CD14-positive monocyte (primary cell): ENCODE results near the gene THRB. TPM values are rescaled to one million over a fixed set of nuclear protein-coding genes. Genes with fewer than 3 reads are reported as not detected.

ENCODE experiments used
- DNase-seq, 3 donors: peaks; one replicate each; pipeline ENCODE4 v3.0.0-alpha.2; 2011 to 2022
- H2AFZ ChIP-seq: 2 replicates; pipeline ENCODE4 v1.6.0; 2012; ENCODE audit warnings: mild to moderate bottlenecking, low read depth, low read length, inconsistent platforms; ENCODE audit not compliant: insufficient read depth, poor library complexity, severe bottlenecking
- H3K27ac ChIP-seq, 2 donors: 1 replicate in 1 of 2; 2 replicates in 1 of 2; pipeline ENCODE4 v1.5.1; 2012 to 2013; ENCODE audit warnings: low read length in 2 of 2, control low read depth in 1 of 2, inconsistent platforms in 1 of 2, low read depth in 1 of 2, mild to moderate bottlenecking in 1 of 2
- H3K27me3 ChIP-seq, 2 donors: one replicate each; pipeline versions ENCODE4 v1.6.0 to v1.6.1; 2011 to 2013; ENCODE audit warnings: low read length in 2 of 2; ENCODE audit not compliant: control insufficient read depth in 2 of 2, insufficient read depth in 2 of 2
- H3K36me3 ChIP-seq, 2 donors: replicated peaks in 1 of 2; 1 replicate in 1 of 2; 2 replicates in 1 of 2; pipeline versions ENCODE4 v1.5.1 to v1.6.1; 2012 to 2013; ENCODE audit warnings: low read length in 2 of 2, control low read depth in 1 of 2, inconsistent platforms in 1 of 2, mild to moderate bottlenecking in 1 of 2; ENCODE audit not compliant: insufficient read depth in 2 of 2, control insufficient read depth in 1 of 2
- H3K4me1 ChIP-seq, 2 donors: 1 replicate in 1 of 2; 2 replicates in 1 of 2; pipeline versions ENCODE4 v1.5.1 to v1.6.1; 2012 to 2013; ENCODE audit warnings: low read length in 2 of 2, control low read depth in 1 of 2, inconsistent platforms in 1 of 2, mild to moderate bottlenecking in 1 of 2, moderate library complexity in 1 of 2; ENCODE audit not compliant: insufficient read depth in 2 of 2, control insufficient read depth in 1 of 2
- H3K4me2 ChIP-seq: replicated peaks from 2 replicates; pipeline ENCODE3; 2012; ENCODE audit warnings: low read length, moderate library complexity, mild to moderate bottlenecking; ENCODE audit not compliant: poor library complexity, severe bottlenecking; ENCODE audit errors: extremely low read depth
- H3K4me3 ChIP-seq, 3 experiments: fragments of 200-600 bp in 1 of 3; sonication (generic) in 1 of 3; replicated peaks in 1 of 3; 1 replicate in 2 of 3; 2 replicates in 1 of 3; pipeline ENCODE4 v1.5.1; 2011 to 2013; ENCODE audit warnings: low read length in 3 of 3, mild to moderate bottlenecking in 3 of 3, control low read depth in 2 of 3, low read depth in 2 of 3, inconsistent platforms in 1 of 3, moderate library complexity in 1 of 3
- H3K79me2 ChIP-seq: 2 replicates; pipeline ENCODE4 v1.6.0; 2012; ENCODE audit warnings: mild to moderate bottlenecking, control low read depth, inconsistent platforms, low read length, moderate library complexity; ENCODE audit not compliant: insufficient read depth
- H3K9ac ChIP-seq: 2 replicates; pipeline ENCODE4 v1.6.0; 2017; ENCODE audit warnings: low read length, mild to moderate bottlenecking; ENCODE audit not compliant: insufficient read depth, poor library complexity, severe bottlenecking
- H3K9me3 ChIP-seq, 2 donors: replicated peaks in 1 of 2; 1 replicate in 1 of 2; 2 replicates in 1 of 2; pipeline versions ENCODE4 v1.5.1 to v1.6.1; 2012 to 2013; ENCODE audit warnings: low read length in 2 of 2, control low read depth in 1 of 2; ENCODE audit not compliant: control insufficient read depth in 1 of 2, insufficient read depth in 1 of 2
- H4K20me1 ChIP-seq: 2 replicates; pipeline ENCODE4 v1.6.0; 2012; ENCODE audit warnings: mild to moderate bottlenecking, low read length, control low read depth, moderate library complexity; ENCODE audit not compliant: insufficient read depth
- H3K27ac Mint-ChIP-seq, 7 donors: one replicate each; pipeline ENCODE4 v1.8.0; 2020; ENCODE audit warnings: mild to moderate bottlenecking in 7 of 7, mixed read lengths in 7 of 7, moderate library complexity in 6 of 7, inconsistent platforms in 2 of 7
- H3K27me3 Mint-ChIP-seq, 3 donors: one replicate each; pipeline ENCODE4 v1.8.0; 2021 to 2022; ENCODE audit warnings: low read depth in 3 of 3, mild to moderate bottlenecking in 3 of 3, mixed read lengths in 3 of 3, moderate library complexity in 3 of 3, inconsistent platforms in 1 of 3
- H3K36me3 Mint-ChIP-seq, 2 donors: one replicate each; pipeline ENCODE4 v1.8.0; 2020; ENCODE audit warnings: mixed read lengths in 2 of 2, inconsistent platforms in 1 of 2, mild to moderate bottlenecking in 1 of 2
- H3K4me1 Mint-ChIP-seq: one replicate; pipeline ENCODE4 v1.8.0; 2020; ENCODE audit warnings: mild to moderate bottlenecking, mixed read lengths
- H3K4me3 Mint-ChIP-seq, 2 donors: one replicate each; pipeline ENCODE4 v1.8.0; 2020; ENCODE audit warnings: mild to moderate bottlenecking in 2 of 2, mixed read lengths in 2 of 2, moderate library complexity in 1 of 2
- H3K9me3 Mint-ChIP-seq, 7 donors: one replicate each; pipeline ENCODE4 v1.8.0; 2020 to 2022; ENCODE audit warnings: mixed read lengths in 7 of 7, mild to moderate bottlenecking in 6 of 7, moderate library complexity in 6 of 7, inconsistent platforms in 2 of 7
- WGBS: methylation state at CpG from one replicate; pipeline ENCODE4 v1.1.5; 2013; ENCODE audit warnings: missing lambda C conversion rate; ENCODE audit not compliant: insufficient coverage; 5-methylcytosine and 5-hydroxymethylcytosine counted together
- intact Hi-C, 2 donors: fragments of 100-400 bp; cut with micrococcal nuclease; formaldehyde crosslinking; loops; one replicate each; pipeline versions ENCODE4 v1.15.0 to v1.15.1; 2023
- polyA plus RNA-seq, 3 donors: library from polyadenylated mRNA; depleted of rRNA in 1 of 3; unstranded in 2 of 3; stranded (reverse) in 1 of 3; fragments of 300-500 nt in 2 of 3; fragments of >200 nt in 1 of 3; fragmentation: Illumina TruSeq in 2 of 3; gene quantifications; 1 replicate in 2 of 3; 2 replicates in 1 of 3; pipeline ENCODE4 v1.2.3, GENCODE V29; 2012 to 2021
- TF ChIP-seq, protein P1 (sequence below): fragments of 200-600 bp; IDR thresholded peaks from one replicate; pipeline ENCODE4 v1.8.0; 2022; ENCODE audit warnings: antibody characterized with exemption, mild to moderate bottlenecking

Gene THRB
- polyA plus RNA-seq, 3 donors: 0.05 TPM; not detected in 2

DNA sequence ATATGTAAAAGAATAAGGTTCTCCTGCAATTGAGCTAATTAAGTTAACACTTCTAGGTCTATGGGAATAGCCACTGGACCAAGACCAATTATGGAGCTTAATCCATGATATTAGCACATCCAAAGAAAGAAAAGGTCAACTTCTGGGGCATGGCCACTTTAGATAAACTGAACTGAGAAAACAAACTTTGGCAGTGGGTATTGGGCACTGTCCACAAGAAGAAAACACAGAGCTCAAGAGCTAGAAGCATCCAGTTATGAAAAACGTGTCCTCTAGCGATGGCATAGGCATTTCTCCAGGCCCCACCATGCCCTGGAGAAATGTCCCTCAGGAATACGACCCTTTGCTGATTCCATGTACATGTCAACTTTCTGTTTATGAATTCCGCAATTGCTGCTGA, 87.8 kb downstream of the THRB start:
- no peaks in the 10 kb centered on the region for H3K27me3 ChIP-seq
- Mint-ChIP-seq H3K9me3 (peaks cover 0 to 1% (median 0%) of the 10 kb centered on the region in 7 donors), H3K4me3 (no peak overlapping the region), H3K36me3 (no peaks in the 10 kb centered on the region), H3K27me3 (peaks cover 0 to 2% (median 0%) of the 10 kb centered on the region in 3 donors), H3K4me1 (no peaks in the 10 kb centered on the region), H3K27ac (no peak overlapping the region)
- no peaks in the 10 kb centered on the region for H4K20me1 ChIP-seq
- H3K27ac ChIP-seq: no peak overlapping the region
- no peaks in the 10 kb centered on the region for H3K36me3 ChIP-seq
- no peak overlapping the region for H3K4me3 ChIP-seq
- no peaks in the 10 kb centered on the region for H3K4me1 ChIP-seq
- 90% methylated on average over 3 of the region's 4 CpGs for WGBS
- H2AFZ ChIP-seq: no peak overlapping the region
- H3K4me2 ChIP-seq: no peak overlapping the region
- intact Hi-C loops: no loop called here
- DNase-seq: no peak
- no peaks in the 10 kb centered on the region for H3K79me2 ChIP-seq
- H3K9ac ChIP-seq: no peak overlapping the region
- H3K9me3 ChIP-seq: no peaks in the 10 kb centered on the region
- TF ChIP-seq, protein P1, sequence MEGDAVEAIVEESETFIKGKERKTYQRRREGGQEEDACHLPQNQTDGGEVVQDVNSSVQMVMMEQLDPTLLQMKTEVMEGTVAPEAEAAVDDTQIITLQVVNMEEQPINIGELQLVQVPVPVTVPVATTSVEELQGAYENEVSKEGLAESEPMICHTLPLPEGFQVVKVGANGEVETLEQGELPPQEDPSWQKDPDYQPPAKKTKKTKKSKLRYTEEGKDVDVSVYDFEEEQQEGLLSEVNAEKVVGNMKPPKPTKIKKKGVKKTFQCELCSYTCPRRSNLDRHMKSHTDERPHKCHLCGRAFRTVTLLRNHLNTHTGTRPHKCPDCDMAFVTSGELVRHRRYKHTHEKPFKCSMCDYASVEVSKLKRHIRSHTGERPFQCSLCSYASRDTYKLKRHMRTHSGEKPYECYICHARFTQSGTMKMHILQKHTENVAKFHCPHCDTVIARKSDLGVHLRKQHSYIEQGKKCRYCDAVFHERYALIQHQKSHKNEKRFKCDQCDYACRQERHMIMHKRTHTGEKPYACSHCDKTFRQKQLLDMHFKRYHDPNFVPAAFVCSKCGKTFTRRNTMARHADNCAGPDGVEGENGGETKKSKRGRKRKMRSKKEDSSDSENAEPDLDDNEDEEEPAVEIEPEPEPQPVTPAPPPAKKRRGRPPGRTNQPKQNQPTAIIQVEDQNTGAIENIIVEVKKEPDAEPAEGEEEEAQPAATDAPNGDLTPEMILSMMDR: no peak

DNA sequence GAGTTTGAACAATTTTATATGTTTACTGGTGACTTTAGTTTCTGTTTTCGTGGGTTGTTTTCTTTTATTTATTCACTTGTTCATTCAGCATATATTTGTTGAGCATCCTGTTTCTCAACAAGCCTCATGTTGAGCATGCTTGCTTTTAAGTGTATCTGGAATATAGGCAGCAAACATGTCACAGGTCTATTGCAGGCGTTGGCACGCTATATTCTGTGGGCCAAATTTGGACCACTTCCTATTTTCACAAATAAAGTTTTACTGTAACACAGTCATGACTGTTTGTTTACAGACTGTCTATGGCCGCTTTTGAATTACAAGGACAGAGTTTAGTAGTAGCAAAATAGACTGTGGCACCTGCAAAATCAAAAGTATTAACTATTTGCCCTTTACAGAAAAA, 89.6 kb downstream of the THRB start:
- Histone ChIP-seq H4K20me1 (no peaks in the 10 kb centered on the region), H3K4me2 (no peak overlapping the region), H3K27ac (no peak overlapping the region), H3K4me1 (no peaks in the 10 kb centered on the region), H3K27me3 (no peaks in the 10 kb centered on the region), H3K36me3 (no peaks in the 10 kb centered on the region), H3K79me2 (no peaks in the 10 kb centered on the region), H3K9me3 (no peaks in the 10 kb centered on the region), H3K9ac (no peak overlapping the region), H2AFZ (no peak overlapping the region), H3K4me3 (no peak overlapping the region)
- H3K4me1 Mint-ChIP-seq: no peaks in the 10 kb centered on the region
- H3K4me3 Mint-ChIP-seq: no peak overlapping the region
- no peaks in the 10 kb centered on the region for H3K27me3 Mint-ChIP-seq
- no peaks in the 10 kb centered on the region for H3K36me3 Mint-ChIP-seq
- WGBS: no CpG with 5 or more reads among the region's 4 CpGs
- no peak overlapping the region for H3K27ac Mint-ChIP-seq
- TF ChIP-seq, protein P1: no peak
- H3K9me3 Mint-ChIP-seq: peaks cover 0 to 1% (median 0%) of the 10 kb centered on the region in 7 donors
- no peak for DNase-seq
- intact Hi-C loops: no loop called here
